ENCODE data around the gene DOCK11.

DOCK11 gene

GRCh38 chrX:118593407-118593806 is 97.8 kb downstream of the DOCK11 start:
- TF ChIP-seq SPI1 (IDR thresholded peaks at IDR 0.05; ENCODE audit: borderline replicate concordance, low read depth) (peak; percentile 63; the same call in 1 of the 2 replicates), POLR2AphosphoS5 (IDR thresholded peaks at IDR 0.05; ENCODE audit: low read depth) (no peak), GABPA (IDR thresholded peaks at IDR 0.05; ENCODE audit: low read depth) (no peak)
- TF ChIP-seq, protein P1, sequence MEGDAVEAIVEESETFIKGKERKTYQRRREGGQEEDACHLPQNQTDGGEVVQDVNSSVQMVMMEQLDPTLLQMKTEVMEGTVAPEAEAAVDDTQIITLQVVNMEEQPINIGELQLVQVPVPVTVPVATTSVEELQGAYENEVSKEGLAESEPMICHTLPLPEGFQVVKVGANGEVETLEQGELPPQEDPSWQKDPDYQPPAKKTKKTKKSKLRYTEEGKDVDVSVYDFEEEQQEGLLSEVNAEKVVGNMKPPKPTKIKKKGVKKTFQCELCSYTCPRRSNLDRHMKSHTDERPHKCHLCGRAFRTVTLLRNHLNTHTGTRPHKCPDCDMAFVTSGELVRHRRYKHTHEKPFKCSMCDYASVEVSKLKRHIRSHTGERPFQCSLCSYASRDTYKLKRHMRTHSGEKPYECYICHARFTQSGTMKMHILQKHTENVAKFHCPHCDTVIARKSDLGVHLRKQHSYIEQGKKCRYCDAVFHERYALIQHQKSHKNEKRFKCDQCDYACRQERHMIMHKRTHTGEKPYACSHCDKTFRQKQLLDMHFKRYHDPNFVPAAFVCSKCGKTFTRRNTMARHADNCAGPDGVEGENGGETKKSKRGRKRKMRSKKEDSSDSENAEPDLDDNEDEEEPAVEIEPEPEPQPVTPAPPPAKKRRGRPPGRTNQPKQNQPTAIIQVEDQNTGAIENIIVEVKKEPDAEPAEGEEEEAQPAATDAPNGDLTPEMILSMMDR (IDR thresholded peaks at IDR 0.05; ENCODE audit: insufficient read depth, low read length), result no peak
- TF ChIP-seq, protein P2, sequence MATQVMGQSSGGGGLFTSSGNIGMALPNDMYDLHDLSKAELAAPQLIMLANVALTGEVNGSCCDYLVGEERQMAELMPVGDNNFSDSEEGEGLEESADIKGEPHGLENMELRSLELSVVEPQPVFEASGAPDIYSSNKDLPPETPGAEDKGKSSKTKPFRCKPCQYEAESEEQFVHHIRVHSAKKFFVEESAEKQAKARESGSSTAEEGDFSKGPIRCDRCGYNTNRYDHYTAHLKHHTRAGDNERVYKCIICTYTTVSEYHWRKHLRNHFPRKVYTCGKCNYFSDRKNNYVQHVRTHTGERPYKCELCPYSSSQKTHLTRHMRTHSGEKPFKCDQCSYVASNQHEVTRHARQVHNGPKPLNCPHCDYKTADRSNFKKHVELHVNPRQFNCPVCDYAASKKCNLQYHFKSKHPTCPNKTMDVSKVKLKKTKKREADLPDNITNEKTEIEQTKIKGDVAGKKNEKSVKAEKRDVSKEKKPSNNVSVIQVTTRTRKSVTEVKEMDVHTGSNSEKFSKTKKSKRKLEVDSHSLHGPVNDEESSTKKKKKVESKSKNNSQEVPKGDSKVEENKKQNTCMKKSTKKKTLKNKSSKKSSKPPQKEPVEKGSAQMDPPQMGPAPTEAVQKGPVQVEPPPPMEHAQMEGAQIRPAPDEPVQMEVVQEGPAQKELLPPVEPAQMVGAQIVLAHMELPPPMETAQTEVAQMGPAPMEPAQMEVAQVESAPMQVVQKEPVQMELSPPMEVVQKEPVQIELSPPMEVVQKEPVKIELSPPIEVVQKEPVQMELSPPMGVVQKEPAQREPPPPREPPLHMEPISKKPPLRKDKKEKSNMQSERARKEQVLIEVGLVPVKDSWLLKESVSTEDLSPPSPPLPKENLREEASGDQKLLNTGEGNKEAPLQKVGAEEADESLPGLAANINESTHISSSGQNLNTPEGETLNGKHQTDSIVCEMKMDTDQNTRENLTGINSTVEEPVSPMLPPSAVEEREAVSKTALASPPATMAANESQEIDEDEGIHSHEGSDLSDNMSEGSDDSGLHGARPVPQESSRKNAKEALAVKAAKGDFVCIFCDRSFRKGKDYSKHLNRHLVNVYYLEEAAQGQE (IDR thresholded peaks at IDR 0.05; ENCODE audit: insufficient replicate concordance, low read depth), result peak; percentile 64
- DNase-seq (ENCODE audit: low read depth in 1 of 2, low spot score in 1 of 2), result peak in 1 of 2 experiments; percentile 55
- Histone ChIP-seq H3K27me3 (ENCODE audit: insufficient read depth, poor library complexity, severe bottlenecking) (no peaks in the 10 kb centered on the region), H3K4me3 (replicated peaks; ENCODE audit: insufficient read depth, low read length) (no peak overlapping the region), H3K27ac (replicated peaks) (peak overlapping the region; percentile 52)

DNA sequence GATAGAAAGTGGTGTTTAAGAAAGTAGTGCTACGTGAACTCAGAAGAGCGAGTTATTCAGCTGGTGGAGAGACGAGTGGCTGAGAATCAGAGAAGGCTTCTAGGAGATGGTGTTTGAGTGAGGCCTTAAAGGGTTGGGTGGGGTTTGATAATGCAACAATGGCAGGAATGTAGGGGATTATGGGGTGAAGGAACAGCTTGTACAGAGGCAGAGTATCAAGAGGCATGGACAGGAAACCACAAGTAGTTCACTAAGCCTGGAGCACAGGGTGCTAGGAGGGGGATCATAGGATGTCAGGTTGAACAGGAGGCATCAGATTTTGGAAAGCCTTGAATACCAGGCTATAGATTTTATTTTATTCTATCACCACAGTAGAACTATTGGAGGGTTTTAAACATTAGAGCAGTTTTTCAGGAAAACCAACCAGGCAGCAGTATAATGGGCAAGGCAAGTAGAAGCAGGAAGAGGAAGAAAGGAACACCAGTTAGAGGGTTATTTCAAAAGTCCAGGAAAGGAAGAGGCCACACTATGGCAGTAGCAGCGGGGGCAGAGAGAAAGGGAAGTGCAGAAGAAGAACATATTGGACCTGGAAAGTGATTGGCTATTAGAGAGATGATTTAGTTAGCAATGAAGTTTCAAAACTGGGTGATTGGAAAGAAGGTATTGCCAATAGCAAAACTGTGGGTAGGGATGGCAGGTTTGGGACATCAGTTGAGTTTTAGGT is 99.2 kb downstream of the DOCK11 start:
- TF ChIP-seq, protein P1 (IDR thresholded peaks at IDR 0.05; ENCODE audit: insufficient read depth, low read length), result no peak
- peak; percentile 88 for TF ChIP-seq SPI1 (IDR thresholded peaks at IDR 0.05; ENCODE audit: borderline replicate concordance, low read depth)
- peak in 1 of 2 experiments; percentile 66 for DNase-seq (ENCODE audit: low read depth in 1 of 2, low spot score in 1 of 2)
- Histone ChIP-seq H3K4me3 (replicated peaks; ENCODE audit: insufficient read depth, low read length) (no peak overlapping the region), H3K27ac (replicated peaks) (peak overlapping the region; percentile 52), H3K27me3 (ENCODE audit: insufficient read depth, poor library complexity, severe bottlenecking) (no peaks in the 10 kb centered on the region)

DNA sequence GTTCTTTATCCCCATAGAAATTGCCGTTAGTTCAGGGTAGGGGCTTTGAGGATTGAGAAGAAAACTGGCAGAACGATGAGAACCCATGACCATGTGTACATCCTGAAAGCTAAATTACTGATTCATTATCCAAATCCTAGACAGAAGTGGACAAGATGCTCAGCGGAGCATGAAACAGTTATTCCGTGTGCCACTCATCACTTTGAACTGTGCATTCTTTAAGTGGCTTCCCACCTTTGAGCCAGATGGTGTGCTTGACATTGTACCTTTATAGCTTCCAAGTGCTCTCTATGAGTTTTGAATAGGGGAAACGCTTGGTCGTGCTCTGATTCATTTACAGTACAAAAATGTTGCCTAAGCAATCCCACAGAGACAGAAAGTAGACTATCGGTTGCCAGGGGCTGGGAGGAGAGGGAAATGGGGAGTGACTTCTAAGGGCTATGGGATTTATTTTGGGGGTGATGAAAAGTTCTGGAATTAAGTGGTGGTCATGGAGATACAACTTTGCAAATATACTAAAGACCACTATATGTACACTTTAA is 100.0 kb downstream of the DOCK11 start:
- Histone ChIP-seq H3K27ac (replicated peaks) (peak overlapping the region; percentile 52), H3K4me3 (replicated peaks; ENCODE audit: insufficient read depth, low read length) (no peak overlapping the region), H3K27me3 (ENCODE audit: insufficient read depth, poor library complexity, severe bottlenecking) (no peaks in the 10 kb centered on the region)
- TF ChIP-seq SPI1 (IDR thresholded peaks at IDR 0.05; ENCODE audit: borderline replicate concordance, low read depth) (no peak), GABPA (IDR thresholded peaks at IDR 0.05; ENCODE audit: low read depth) (no peak), POLR2AphosphoS5 (IDR thresholded peaks at IDR 0.05; ENCODE audit: low read depth) (no peak)
- TF ChIP-seq, protein P1 (IDR thresholded peaks at IDR 0.05; ENCODE audit: insufficient read depth, low read length), result no peak
- TF ChIP-seq, protein P2 (IDR thresholded peaks at IDR 0.05; ENCODE audit: insufficient replicate concordance, low read depth), result no peak
- DNase-seq (ENCODE audit: low read depth in 1 of 2, low spot score in 1 of 2), result no peak
